GM23338 (cell line): ENCODE measurements around the gene LDLRAD3. TPM values are rescaled to one million over a fixed set of nuclear protein-coding genes. Genes with fewer than 3 reads are reported as not detected.

Experiments used
- ATAC-seq: fragments of 200-7000 bp; cut with Tn5 transposase; 3 replicates; pipeline ENCODE4 v1.9.1; 2020
- DNase-seq: peaks from one replicate; pipeline ENCODE4 v3.0.0-alpha.2; 2015; ENCODE audit warnings: low spot score
- H2AFZ ChIP-seq: fragments of 200-600 bp; sonication (generic); 2 replicates; pipeline ENCODE4 v1.8.0; 2016; ENCODE audit warnings: antibody characterized with exemption, mild to moderate bottlenecking, moderate library complexity
- H3F3A ChIP-seq: fragments of 200-600 bp; sonication (generic); replicated peaks from 2 replicates; pipeline ENCODE4 v1.8.0; 2017; ENCODE audit warnings: antibody characterized with exemption, mixed run types, low read depth
- H3K27ac ChIP-seq: fragments of 200-600 bp; sonication (generic); 2 replicates; pipeline ENCODE4 v1.6.1; 2016; ENCODE audit warnings: low read depth
- H3K27me3 ChIP-seq: fragments of 200-600 bp; sonication (generic); 2 replicates; pipeline ENCODE4 v1.8.0; 2016; ENCODE audit warnings: mild to moderate bottlenecking, mixed run types, moderate library complexity; ENCODE audit not compliant: insufficient read depth
- H3K36me3 ChIP-seq: fragments of 200-600 bp; sonication (generic); 2 replicates; pipeline ENCODE4 v1.8.0; 2016; ENCODE audit warnings: mild to moderate bottlenecking; ENCODE audit not compliant: insufficient read depth
- H3K4me1 ChIP-seq: fragments of 200-600 bp; sonication (generic); 2 replicates; pipeline ENCODE4 v1.8.0; 2016; ENCODE audit warnings: mild to moderate bottlenecking, moderate library complexity; ENCODE audit not compliant: insufficient read depth
- H3K4me2 ChIP-seq: fragments of 200-600 bp; sonication (generic); 2 replicates; pipeline ENCODE4 v1.7.1; 2017; ENCODE audit warnings: mixed run types
- H3K4me3 ChIP-seq: fragments of 200-600 bp; sonication (generic); 2 replicates; pipeline ENCODE4 v1.6.1; 2016; ENCODE audit warnings: mixed run types
- H3K79me2 ChIP-seq: fragments of 200-600 bp; sonication (generic); replicated peaks from 2 replicates; pipeline ENCODE4 v1.8.0; 2017; ENCODE audit warnings: mild to moderate bottlenecking; ENCODE audit not compliant: insufficient read depth
- H3K9me2 ChIP-seq: fragments of 200-600 bp; sonication (generic); 2 replicates; pipeline ENCODE4 v1.8.0; 2017; ENCODE audit not compliant: insufficient read depth
- H4K20me1 ChIP-seq: fragments of 200-600 bp; sonication (generic); replicated peaks from 2 replicates; pipeline ENCODE4 v1.8.0; 2017; ENCODE audit warnings: mild to moderate bottlenecking; ENCODE audit not compliant: insufficient read depth
- H3K27ac Mint-ChIP-seq: 2 replicates; pipeline ENCODE4 v1.8.0; 2020; ENCODE audit warnings: inconsistent platforms, mild to moderate bottlenecking, moderate library complexity, mixed read lengths
- H3K27me3 Mint-ChIP-seq: 3 replicates; pipeline ENCODE4 v1.8.0; 2022; ENCODE audit warnings: low read depth, mild to moderate bottlenecking, moderate library complexity, mixed read lengths, inconsistent platforms; ENCODE audit not compliant: insufficient read depth, poor library complexity
- H3K36me3 Mint-ChIP-seq: 3 replicates; pipeline ENCODE4 v1.8.0; 2021; ENCODE audit warnings: low read depth, mild to moderate bottlenecking, inconsistent platforms, moderate library complexity, mixed read lengths
- H3K4me1 Mint-ChIP-seq: 3 replicates; pipeline ENCODE4 v1.8.0; 2020; ENCODE audit warnings: mild to moderate bottlenecking, inconsistent platforms, mixed read lengths
- H3K4me3 Mint-ChIP-seq: 3 replicates; pipeline ENCODE4 v1.8.0; 2021; ENCODE audit warnings: moderate library complexity, mild to moderate bottlenecking, inconsistent platforms, mixed read lengths
- H3K9me3 Mint-ChIP-seq: 3 replicates; pipeline ENCODE4 v1.8.0; 2020; ENCODE audit warnings: moderate library complexity, mild to moderate bottlenecking, inconsistent platforms, mixed read lengths
- CREB1 ChIP-seq: fragments of 250-450 bp; sonication (Bioruptor Pico); IDR thresholded peaks from 2 replicates; pipeline ENCODE4 v1.5.0; 2020; ENCODE audit warnings: low read depth, mild to moderate bottlenecking, moderate library complexity
- CTCF ChIP-seq, 2 experiments: fragments of 200-600 bp in 1 of 2; sonication (generic) in 1 of 2; conservative IDR thresholded peaks; 2 replicates each; pipeline versions ENCODE4 v1.5.1 to v1.6.1; 2016 to 2017; ENCODE audit warnings: antibody characterized with exemption in 2 of 2, low read depth in 2 of 2, mild to moderate bottlenecking in 2 of 2, moderate library complexity in 1 of 2
- ETS1 ChIP-seq: IDR thresholded peaks from 2 replicates; pipeline ENCODE4 v1.6.1; 2016; ENCODE audit warnings: antibody characterized with exemption
- EZH2 ChIP-seq: fragments of 200-600 bp; sonication (generic); IDR thresholded peaks from one replicate; pipeline ENCODE4 v1.8.0; 2017; ENCODE audit warnings: antibody characterized with exemption, mild to moderate bottlenecking, low read depth; ENCODE audit not compliant: unreplicated experiment
- EZH2phosphoT487 ChIP-seq: fragments of 200-600 bp; sonication (generic); IDR thresholded peaks from one replicate; pipeline ENCODE4 v1.8.1; 2018; ENCODE audit warnings: antibody characterized with exemption; ENCODE audit not compliant: unreplicated experiment
- JUNB ChIP-seq: IDR thresholded peaks from one replicate; pipeline ENCODE4 v1.6.1; 2016; ENCODE audit warnings: antibody characterized with exemption; ENCODE audit not compliant: unreplicated experiment
- NANOG ChIP-seq: IDR thresholded peaks from 2 replicates; pipeline ENCODE4 v1.6.1; 2016; ENCODE audit warnings: antibody characterized with exemption, borderline replicate concordance
- POLR2AphosphoS5 ChIP-seq: IDR thresholded peaks from 2 replicates; pipeline ENCODE4 v1.6.1; 2016; ENCODE audit warnings: antibody characterized with exemption, low read depth
- REST ChIP-seq: IDR thresholded peaks from one replicate; pipeline ENCODE4 v1.6.1; 2018; ENCODE audit warnings: antibody characterized with exemption; ENCODE audit not compliant: unreplicated experiment
- STAT1 ChIP-seq: IDR thresholded peaks from one replicate; pipeline ENCODE4 v1.6.1; 2016; ENCODE audit warnings: antibody characterized with exemption; ENCODE audit not compliant: unreplicated experiment
- ZNF114 ChIP-seq: fragments of 250-450 bp; sonication (Bioruptor Pico); IDR thresholded peaks from 2 replicates; pipeline ENCODE4 v1.5.0; 2020; ENCODE audit warnings: mild to moderate bottlenecking, moderate library complexity
- ZNF331 ChIP-seq: fragments of 250-450 bp; sonication (Bioruptor Pico); IDR thresholded peaks from 2 replicates; pipeline ENCODE4 v1.5.0; 2020; ENCODE audit warnings: low read depth, mild to moderate bottlenecking, moderate library complexity
- ZNF462 ChIP-seq: fragments of 250-450 bp; sonication (Bioruptor Pico); IDR thresholded peaks from 2 replicates; pipeline ENCODE4 v1.5.0; 2020; ENCODE audit warnings: mild to moderate bottlenecking, moderate library complexity
- polyA plus RNA-seq: library from polyadenylated mRNA; unstranded; fragments of >200 nt; fragmentation: Nextera tagmentation; extraction: Ambion mirVana; gene quantifications from 2 replicates; pipeline ENCODE4 v1.2.1, GENCODE V29; 2016
- total RNA-seq: library from RNA; depleted of rRNA; stranded (reverse); fragments of >200 nt; shearing (Covaris generic); gene quantifications from 2 replicates; pipeline ENCODE4 v1.2.3, GENCODE V29; 2014

The LDLRAD3 gene
- total and polyA plus RNA-seq, 2 experiments from 2014 or later: 8.5 to 19.4 TPM

GRCh38 chr11:36078686-36079055 lies 134.8 kb downstream of the LDLRAD3 start:
- no peak overlapping the region for H2AFZ ChIP-seq
- peaks cover 3% of the 10 kb centered on the region; the same call in 1 of the 2 replicates for H3K4me1 ChIP-seq
- H3K36me3 ChIP-seq: peaks cover 5% of the 10 kb centered on the region; the same call in 1 of the 2 replicates
- H3K27ac ChIP-seq: no peak overlapping the region
- H3K79me2 ChIP-seq: peaks cover 11% of the 10 kb centered on the region; the same call in 1 of the 2 replicates
- no peaks in the 10 kb centered on the region for H3K9me2 ChIP-seq
- ATAC-seq (no peak), DNase-seq (no peak)
- H3K4me1 Mint-ChIP-seq: peaks cover 7% of the 10 kb centered on the region
- H3F3A ChIP-seq: no peaks in the 10 kb centered on the region
- TF ChIP-seq ZNF114 (CRISPR knock-in tag) (no peak), REST (no peak), ZNF331 (CRISPR knock-in tag) (no peak), ETS1 (no peak), NANOG (no peak), JUNB (no peak), CREB1 (CRISPR knock-in tag) (no peak), POLR2AphosphoS5 (no peak), ZNF462 (CRISPR knock-in tag) (no peak), EZH2phosphoT487 (no peak), EZH2 (no peak), CTCF (conservative IDR thresholded peaks at IDR 0.05; ENCODE audit: low read depth in 2 of 2) (no peak), STAT1 (no peak)
- H4K20me1 ChIP-seq: no peaks in the 10 kb centered on the region
- no peak overlapping the region for H3K4me3 Mint-ChIP-seq
- no peak overlapping the region for H3K27ac Mint-ChIP-seq
- H3K36me3 Mint-ChIP-seq: peaks cover 59% of the 10 kb centered on the region
- H3K27me3 ChIP-seq: no peaks in the 10 kb centered on the region
- H3K27me3 Mint-ChIP-seq: peaks cover 2% of the 10 kb centered on the region
- H3K4me2 ChIP-seq: no peak overlapping the region
- peaks cover 30% of the 10 kb centered on the region for H3K9me3 Mint-ChIP-seq
- H3K4me3 ChIP-seq: no peak overlapping the region
